ENCODE results near the gene PNLIPRP2. TPM values are rescaled to one million over a fixed set of nuclear protein-coding genes. Genes with fewer than 3 reads are reported as not detected.

The PNLIPRP2 gene
- total RNA-seq, 1 experiment from 2014 or later = 0.28 TPM

DNA sequence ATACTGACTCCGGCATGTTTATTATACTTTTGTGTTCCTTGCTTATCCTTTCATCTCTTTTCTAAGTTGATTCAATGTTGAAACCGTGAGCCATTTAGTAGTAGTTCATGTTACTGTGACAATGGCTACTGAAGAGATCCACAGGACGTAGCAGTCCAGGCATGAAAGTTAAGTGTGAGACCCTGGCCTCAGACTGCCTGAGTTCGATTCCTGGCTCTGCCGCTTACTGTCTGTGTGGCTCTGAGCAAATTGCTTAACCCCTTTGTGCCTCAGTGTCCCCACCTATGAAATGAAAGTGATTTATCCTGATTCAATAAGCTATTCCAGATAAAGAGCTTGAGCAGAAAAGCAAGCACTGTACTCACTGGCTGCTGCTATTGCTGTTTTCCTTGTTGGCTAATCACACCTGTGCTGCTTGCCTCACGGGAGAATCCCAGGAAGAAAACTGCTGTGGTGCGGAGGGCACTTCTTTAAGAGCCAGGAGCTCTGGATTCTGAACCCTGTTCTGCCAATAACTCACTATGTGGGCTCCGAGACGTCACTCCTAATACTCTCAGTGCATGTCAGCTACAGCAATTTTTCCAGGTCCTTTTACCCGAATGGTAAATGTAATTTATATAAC, 38.4 kb downstream of the PNLIPRP2 start (continued):
- TF ChIP-seq SMAD4 (CRISPR knock-in tag; IDR thresholded peaks at IDR 0.05) (no peak), NR3C1 (CRISPR knock-in tag; conservative IDR thresholded peaks at IDR 0.05; ENCODE audit: low read depth) (no peak), CREM (CRISPR knock-in tag; IDR thresholded peaks at IDR 0.05) (no peak), SOX15 (CRISPR knock-in tag; IDR thresholded peaks at IDR 0.05) (no peak), ZBTB21 (CRISPR knock-in tag; IDR thresholded peaks at IDR 0.05; ENCODE audit: borderline replicate concordance) (no peak), OVOL2 (CRISPR knock-in tag; IDR thresholded peaks at IDR 0.05; ENCODE audit: borderline replicate concordance) (no peak), ZNF671 (CRISPR knock-in tag; IDR thresholded peaks at IDR 0.05) (no peak), HMGA2 (CRISPR knock-in tag; IDR thresholded peaks at IDR 0.05) (no peak)
- TF ChIP-seq, protein P1, sequence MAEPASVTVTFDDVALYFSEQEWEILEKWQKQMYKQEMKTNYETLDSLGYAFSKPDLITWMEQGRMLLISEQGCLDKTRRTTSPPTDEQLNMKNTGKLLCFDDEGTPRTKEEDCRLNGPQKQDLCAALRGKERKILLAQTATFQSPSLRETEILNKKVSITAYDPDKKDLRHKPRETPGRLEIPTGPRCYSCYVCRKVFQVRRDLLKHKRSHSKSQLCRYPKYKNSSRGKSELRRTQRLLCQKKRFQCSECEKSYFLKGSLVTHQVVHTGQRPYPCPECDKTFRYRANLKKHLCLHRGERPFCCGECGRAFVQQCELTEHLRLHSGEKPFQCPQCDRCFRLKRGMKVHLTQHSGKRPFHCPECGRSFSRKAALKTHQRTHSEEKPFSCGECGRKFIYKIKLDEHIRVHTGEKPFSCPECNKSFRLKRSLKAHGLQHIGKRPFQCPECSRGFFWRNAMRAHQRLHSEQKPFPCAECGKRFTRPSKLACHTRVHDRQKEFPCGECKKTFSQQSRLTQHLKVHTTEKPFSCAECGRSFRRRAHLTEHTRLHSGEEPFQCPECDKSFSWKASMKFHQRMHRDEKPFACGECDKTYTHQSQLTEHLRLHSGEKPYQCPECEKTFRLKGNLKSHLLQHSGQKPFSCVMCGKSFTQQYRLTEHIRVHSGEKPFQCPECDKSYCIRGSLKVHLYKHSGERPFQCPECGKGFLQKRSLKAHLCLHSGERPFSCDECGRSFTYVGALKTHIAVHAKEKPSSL (CRISPR knock-in tag; conservative IDR thresholded peaks at IDR 0.05) = no peak
- TF ChIP-seq, protein P2, sequence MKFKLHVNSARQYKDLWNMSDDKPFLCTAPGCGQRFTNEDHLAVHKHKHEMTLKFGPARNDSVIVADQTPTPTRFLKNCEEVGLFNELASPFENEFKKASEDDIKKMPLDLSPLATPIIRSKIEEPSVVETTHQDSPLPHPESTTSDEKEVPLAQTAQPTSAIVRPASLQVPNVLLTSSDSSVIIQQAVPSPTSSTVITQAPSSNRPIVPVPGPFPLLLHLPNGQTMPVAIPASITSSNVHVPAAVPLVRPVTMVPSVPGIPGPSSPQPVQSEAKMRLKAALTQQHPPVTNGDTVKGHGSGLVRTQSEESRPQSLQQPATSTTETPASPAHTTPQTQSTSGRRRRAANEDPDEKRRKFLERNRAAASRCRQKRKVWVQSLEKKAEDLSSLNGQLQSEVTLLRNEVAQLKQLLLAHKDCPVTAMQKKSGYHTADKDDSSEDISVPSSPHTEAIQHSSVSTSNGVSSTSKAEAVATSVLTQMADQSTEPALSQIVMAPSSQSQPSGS (CRISPR knock-in tag; IDR thresholded peaks at IDR 0.05; ENCODE audit: borderline replicate concordance, low read depth) = no peak
- TF ChIP-seq, protein P3, sequence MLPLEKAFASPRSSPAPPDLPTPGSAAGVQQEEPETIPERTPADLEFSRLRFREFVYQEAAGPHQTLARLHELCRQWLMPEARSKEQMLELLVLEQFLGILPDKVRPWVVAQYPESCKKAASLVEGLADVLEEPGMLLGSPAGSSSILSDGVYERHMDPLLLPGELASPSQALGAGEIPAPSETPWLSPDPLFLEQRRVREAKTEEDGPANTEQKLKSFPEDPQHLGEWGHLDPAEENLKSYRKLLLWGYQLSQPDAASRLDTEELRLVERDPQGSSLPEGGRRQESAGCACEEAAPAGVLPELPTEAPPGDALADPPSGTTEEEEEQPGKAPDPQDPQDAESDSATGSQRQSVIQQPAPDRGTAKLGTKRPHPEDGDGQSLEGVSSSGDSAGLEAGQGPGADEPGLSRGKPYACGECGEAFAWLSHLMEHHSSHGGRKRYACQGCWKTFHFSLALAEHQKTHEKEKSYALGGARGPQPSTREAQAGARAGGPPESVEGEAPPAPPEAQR (CRISPR knock-in tag; IDR thresholded peaks at IDR 0.05) = no peak

DNA sequence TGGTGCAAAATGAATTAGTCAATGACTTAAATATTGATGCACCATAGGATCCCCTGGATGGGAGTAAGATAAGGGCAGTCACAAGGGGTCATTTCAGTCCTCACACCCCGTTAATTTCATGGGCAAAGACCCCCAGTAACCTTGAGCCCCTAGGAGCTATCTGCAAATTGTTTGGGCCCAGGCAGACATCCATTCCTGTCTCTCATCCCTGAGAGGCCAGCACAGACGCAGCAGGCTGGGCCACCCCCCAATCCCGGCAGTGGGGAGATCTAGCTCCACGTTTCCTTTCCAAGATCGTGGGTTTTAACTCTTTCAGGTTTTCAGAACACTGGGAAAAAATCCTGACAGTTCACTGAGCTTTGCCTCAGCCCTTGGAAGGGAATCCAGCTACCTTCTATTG, 40.1 kb downstream of the PNLIPRP2 start:
- ChIA-PET POLR2A (no interaction called here), CTCF (interaction anchor here (0.7 to 1.5 kb wide), 5 partner anchors 21 to 514 kb away, joined by 3 to 7 read pairs (median 4); no protein-coding TSS in a partner anchor)
- H3K4me1 Mint-ChIP-seq = peaks cover 12% of the 10 kb centered on the region
- ATAC-seq (no peak), DNase-seq (ENCODE audit: low spot score) (no peak)
- H3K27ac Mint-ChIP-seq = no peak overlapping the region
- no peaks in the 10 kb centered on the region for H3K27me3 Mint-ChIP-seq (ENCODE audit: low read depth)
- no peak overlapping the region for H3K4me3 Mint-ChIP-seq
- H3K9me3 Mint-ChIP-seq = no peaks in the 10 kb centered on the region
- H3K36me3 Mint-ChIP-seq = peaks cover 14% of the 10 kb centered on the region; the same call in 1 of the 2 replicates
- TF ChIP-seq NFE2L1 (CRISPR knock-in tag; IDR thresholded peaks at IDR 0.05) = no peak
- TF ChIP-seq, protein P4, sequence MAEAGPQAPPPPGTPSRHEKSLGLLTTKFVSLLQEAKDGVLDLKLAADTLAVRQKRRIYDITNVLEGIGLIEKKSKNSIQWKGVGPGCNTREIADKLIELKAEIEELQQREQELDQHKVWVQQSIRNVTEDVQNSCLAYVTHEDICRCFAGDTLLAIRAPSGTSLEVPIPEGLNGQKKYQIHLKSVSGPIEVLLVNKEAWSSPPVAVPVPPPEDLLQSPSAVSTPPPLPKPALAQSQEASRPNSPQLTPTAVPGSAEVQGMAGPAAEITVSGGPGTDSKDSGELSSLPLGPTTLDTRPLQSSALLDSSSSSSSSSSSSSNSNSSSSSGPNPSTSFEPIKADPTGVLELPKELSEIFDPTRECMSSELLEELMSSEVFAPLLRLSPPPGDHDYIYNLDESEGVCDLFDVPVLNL (CRISPR knock-in tag; IDR thresholded peaks at IDR 0.05; ENCODE audit: borderline replicate concordance, low read depth) = no peak
- TF ChIP-seq, protein P5, sequence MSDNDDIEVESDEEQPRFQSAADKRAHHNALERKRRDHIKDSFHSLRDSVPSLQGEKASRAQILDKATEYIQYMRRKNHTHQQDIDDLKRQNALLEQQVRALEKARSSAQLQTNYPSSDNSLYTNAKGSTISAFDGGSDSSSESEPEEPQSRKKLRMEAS (CRISPR knock-in tag; IDR thresholded peaks at IDR 0.05) = no peak
- TF ChIP-seq JAZF1 (CRISPR knock-in tag; IDR thresholded peaks at IDR 0.05) = no peak
- no peak for TF ChIP-seq GRHL2 (CRISPR knock-in tag; IDR thresholded peaks at IDR 0.05; ENCODE audit: insufficient replicate concordance, severe bottlenecking)
- TF ChIP-seq EMX1 (CRISPR knock-in tag; IDR thresholded peaks at IDR 0.05) = no peak
- TF ChIP-seq, protein P6, sequence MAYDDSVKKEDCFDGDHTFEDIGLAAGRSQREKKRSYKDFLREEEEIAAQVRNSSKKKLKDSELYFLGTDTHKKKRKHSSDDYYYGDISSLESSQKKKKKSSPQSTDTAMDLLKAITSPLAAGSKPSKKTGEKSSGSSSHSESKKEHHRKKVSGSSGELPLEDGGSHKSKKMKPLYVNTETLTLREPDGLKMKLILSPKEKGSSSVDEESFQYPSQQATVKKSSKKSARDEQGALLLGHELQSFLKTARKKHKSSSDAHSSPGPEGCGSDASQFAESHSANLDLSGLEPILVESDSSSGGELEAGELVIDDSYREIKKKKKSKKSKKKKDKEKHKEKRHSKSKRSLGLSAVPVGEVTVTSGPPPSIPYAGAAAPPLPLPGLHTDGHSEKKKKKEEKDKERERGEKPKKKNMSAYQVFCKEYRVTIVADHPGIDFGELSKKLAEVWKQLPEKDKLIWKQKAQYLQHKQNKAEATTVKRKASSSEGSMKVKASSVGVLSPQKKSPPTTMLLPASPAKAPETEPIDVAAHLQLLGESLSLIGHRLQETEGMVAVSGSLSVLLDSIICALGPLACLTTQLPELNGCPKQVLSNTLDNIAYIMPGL (CRISPR knock-in tag; IDR thresholded peaks at IDR 0.05) = no peak
- TF ChIP-seq, protein P7, sequence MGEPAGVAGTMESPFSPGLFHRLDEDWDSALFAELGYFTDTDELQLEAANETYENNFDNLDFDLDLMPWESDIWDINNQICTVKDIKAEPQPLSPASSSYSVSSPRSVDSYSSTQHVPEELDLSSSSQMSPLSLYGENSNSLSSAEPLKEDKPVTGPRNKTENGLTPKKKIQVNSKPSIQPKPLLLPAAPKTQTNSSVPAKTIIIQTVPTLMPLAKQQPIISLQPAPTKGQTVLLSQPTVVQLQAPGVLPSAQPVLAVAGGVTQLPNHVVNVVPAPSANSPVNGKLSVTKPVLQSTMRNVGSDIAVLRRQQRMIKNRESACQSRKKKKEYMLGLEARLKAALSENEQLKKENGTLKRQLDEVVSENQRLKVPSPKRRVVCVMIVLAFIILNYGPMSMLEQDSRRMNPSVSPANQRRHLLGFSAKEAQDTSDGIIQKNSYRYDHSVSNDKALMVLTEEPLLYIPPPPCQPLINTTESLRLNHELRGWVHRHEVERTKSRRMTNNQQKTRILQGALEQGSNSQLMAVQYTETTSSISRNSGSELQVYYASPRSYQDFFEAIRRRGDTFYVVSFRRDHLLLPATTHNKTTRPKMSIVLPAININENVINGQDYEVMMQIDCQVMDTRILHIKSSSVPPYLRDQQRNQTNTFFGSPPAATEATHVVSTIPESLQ (CRISPR knock-in tag; IDR thresholded peaks at IDR 0.05) = no peak
- no peak for TF ChIP-seq GTF2I (CRISPR knock-in tag; conservative IDR thresholded peaks at IDR 0.05)
- no peak for TF ChIP-seq TEAD1 (CRISPR knock-in tag; IDR thresholded peaks at IDR 0.05)
- TF ChIP-seq, protein P8, sequence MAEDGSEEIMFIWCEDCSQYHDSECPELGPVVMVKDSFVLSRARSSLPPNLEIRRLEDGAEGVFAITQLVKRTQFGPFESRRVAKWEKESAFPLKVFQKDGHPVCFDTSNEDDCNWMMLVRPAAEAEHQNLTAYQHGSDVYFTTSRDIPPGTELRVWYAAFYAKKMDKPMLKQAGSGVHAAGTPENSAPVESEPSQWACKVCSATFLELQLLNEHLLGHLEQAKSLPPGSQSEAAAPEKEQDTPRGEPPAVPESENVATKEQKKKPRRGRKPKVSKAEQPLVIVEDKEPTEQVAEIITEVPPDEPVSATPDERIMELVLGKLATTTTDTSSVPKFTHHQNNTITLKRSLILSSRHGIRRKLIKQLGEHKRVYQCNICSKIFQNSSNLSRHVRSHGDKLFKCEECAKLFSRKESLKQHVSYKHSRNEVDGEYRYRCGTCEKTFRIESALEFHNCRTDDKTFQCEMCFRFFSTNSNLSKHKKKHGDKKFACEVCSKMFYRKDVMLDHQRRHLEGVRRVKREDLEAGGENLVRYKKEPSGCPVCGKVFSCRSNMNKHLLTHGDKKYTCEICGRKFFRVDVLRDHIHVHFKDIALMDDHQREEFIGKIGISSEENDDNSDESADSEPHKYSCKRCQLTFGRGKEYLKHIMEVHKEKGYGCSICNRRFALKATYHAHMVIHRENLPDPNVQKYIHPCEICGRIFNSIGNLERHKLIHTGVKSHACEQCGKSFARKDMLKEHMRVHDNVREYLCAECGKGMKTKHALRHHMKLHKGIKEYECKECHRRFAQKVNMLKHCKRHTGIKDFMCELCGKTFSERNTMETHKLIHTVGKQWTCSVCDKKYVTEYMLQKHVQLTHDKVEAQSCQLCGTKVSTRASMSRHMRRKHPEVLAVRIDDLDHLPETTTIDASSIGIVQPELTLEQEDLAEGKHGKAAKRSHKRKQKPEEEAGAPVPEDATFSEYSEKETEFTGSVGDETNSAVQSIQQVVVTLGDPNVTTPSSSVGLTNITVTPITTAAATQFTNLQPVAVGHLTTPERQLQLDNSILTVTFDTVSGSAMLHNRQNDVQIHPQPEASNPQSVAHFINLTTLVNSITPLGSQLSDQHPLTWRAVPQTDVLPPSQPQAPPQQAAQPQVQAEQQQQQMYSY (CRISPR knock-in tag; IDR thresholded peaks at IDR 0.05) = no peak
- no peak for TF ChIP-seq ZNF396 (CRISPR knock-in tag; IDR thresholded peaks at IDR 0.05; ENCODE audit: borderline replicate concordance)
